ENCODE data around the gene KRTAP19-4.

The KRTAP19-4 gene, protein sequence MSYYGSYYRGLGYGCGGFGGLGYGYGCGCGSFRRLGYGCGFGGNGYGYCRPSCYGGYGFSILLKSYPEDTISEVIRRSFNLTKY

DNA sequence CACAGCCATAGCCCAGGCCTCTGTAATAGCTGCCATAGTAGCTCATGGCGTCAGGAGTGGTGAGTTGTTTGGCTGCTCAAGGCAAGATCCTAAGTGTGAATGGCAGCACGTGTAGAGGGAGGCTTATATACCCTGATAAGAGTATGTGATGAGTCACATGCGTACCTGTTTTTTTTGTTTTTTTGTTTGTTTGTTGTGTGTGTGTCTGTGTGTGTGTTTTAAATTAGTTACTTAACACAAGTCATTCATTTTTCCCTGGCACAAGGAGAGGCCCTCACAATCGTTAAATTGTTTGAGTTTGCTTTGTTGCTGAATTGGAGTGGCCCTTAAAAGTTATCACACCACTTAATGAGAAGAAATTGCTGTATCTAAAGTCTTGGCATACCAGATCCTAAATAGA, at the start of gene KRTAP19-4:
TSS of gene KRTAP19-4 (minus strand) at position 101 of the 400 bp plus-strand sequence. CDS start at position 46, 55 bp downstream.
- no peak for DNase-seq

GRCh38 chr21:30541764-30542163, 44.8 kb upstream of the KRTAP19-4 start, which contains the start of gene KRTAP19-6:
KRTAP19-6 (minus strand) TSS chr21:30541864; CDS start chr21:30541833, 31 bp downstream.
- no peak for DNase-seq

DNA sequence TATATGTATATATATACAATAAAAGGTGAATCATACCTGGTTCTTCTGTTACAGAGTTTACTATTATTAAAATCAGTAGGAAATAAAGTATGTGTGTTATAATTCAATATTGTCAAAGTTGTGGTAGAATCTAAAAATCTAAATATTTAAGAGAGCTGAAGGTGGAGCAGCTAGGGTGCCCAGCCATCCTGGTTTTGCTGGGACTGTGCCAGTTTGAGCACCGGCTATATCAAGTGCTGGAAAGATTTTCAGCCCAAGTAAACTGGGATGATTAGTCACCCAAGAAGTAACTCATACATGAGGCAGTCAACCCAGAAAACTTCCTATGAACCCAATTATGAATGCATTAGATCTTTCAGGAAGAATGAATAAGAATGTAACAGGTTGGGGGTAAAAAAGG, 21.9 kb upstream of the KRTAP19-4 start:
- no peak for DNase-seq

DNA sequence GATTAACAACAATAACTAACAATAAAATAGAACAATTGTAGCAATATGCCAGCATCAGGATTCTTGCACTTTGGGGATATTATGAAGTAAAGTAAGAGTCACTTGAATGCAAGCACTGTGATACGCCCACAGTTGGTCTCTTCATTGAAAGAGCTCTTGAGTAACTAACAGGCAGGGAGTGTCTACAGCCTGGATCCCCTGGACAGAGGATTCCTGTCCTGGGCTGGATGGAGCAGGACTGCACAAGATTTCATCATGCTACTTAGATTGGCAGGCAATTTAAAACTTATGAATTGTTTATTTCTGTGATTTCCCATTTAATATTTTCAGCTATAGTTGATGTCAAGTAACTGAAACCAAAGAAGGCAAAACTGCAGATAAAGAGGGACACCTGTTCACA, 18.7 kb upstream of the KRTAP19-4 start:
- no peak for DNase-seq

DNA sequence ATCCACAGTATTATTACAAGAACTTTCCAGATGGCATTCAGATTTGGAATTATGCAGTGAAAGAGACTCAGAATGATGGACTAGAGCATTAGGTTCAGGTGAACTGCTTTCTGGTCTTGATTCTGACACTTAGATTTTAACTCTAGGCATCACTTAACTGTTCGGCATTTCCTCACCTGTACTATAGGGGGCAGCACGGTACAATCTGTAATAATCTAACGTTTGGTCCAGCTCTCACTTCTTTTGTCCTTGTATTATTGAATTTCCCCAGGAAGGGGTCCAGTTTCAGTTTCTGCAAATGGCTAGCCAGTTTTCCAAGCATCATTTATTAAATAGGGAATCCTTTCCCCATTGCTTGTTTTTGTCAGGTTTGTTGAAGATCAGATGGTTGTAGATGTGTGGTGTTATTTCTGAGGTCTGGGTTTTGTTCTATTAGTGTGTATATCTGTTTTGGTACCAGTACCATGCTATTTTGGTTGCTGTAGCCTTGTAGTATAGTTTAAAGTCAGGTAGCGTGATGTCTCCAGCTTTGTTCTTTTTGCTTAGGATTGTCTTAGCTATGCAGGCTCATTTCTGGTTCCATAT, 8.7 kb upstream of the KRTAP19-4 start:
- DNase-seq: peak; percentile 33 to 46

GRCh38 chr21:30502041-30502440, 5.1 kb upstream of the KRTAP19-4 start, which contains the start of gene KRTAP19-5:
KRTAP19-5 (minus strand) TSS chr21:30502141; CDS start chr21:30502090, 51 bp downstream.
- DNase-seq: no peak

DNA sequence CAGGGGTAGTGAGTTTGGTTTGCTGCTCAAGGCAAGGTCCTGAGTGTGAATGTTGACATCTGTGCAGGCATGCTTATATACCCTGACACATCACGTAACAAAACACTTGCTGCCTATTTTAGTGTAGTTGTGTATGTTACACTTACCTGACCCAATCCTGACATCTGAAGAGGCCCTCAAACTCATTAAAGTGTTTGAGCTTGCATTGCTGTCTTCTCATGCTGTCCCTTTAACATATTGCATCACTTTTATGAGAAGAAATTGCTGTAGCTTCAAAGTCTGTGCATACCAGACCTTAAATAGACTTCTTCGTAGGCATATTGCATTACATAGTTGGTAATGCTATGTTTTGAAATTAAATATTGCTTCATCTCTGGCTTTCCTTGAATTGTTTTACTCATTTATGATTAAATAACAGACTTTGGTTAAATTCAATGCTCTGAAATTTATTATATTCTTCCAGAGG, 5.0 kb downstream of the KRTAP19-4 start, which contains the start of gene KRTAP19-3:
TSS of gene KRTAP19-3 (minus strand) at position 51 of the 466 bp plus-strand sequence. CDS start 56 bp downstream, outside the sequence.
- no peak for DNase-seq

DNA sequence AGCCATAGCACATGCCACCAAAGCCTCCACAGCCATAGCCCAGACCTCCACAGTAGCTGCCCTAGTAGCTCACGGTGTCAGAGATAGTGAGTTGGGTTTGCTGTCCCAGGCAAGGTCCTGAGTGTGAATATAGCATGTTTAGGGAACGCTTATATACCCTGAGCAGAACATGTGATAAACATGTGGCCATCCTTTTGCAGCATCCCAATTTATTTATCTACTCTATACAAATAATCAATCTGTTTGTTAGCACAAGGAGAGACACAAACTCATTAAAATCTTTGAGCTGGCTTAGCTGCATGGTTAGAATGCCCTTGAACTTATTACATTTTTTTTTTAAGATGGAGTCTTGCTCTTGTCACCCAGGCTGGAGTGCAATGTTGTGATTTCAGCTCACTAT, 9.6 kb downstream of the KRTAP19-4 start, which contains the start of gene KRTAP19-2:
TSS of gene KRTAP19-2 (minus strand) at position 101 of the 400 bp plus-strand sequence. CDS start at position 13, 88 bp downstream.
- DNase-seq: no peak

GRCh38 chr21:30486180-30486579, 10.8 kb downstream of the KRTAP19-4 start:
- DNase-seq: no peak

DNA sequence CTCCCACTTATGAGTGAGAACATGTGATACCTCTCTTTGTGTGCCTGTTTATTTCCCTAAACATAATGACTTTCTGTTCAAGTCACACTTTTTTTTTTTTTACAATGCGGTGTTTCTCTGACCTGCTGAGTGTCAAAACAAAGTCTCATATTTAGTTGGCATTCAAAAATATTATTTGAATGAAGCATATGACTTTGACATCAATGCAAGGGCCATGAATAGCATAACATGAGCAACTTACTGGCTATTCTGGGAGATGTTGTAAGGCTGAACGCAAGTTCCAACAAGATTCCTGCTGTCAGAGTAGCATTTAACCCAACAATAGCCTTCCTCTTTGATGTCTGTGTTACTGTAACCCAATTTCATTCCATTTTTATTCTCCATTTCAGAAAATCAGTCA, 14.8 kb downstream of the KRTAP19-4 start:
- no peak for DNase-seq

GRCh38 chr21:30480145-30480544, 16.8 kb downstream of the KRTAP19-4 start, which contains the start of gene KRTAP19-1:
KRTAP19-1 (minus strand) TSS chr21:30480367; CDS start chr21:30480317, 50 bp downstream.
- DNase-seq: no peak

- no peak for DNase-seq
These were observed 17.7 kb downstream of the KRTAP19-4 start for GRCh38 chr21:30479259-30479658.

GRCh38 chr21:30478004-30478403, 19.0 kb downstream of the KRTAP19-4 start:
- no peak for DNase-seq

DNA sequence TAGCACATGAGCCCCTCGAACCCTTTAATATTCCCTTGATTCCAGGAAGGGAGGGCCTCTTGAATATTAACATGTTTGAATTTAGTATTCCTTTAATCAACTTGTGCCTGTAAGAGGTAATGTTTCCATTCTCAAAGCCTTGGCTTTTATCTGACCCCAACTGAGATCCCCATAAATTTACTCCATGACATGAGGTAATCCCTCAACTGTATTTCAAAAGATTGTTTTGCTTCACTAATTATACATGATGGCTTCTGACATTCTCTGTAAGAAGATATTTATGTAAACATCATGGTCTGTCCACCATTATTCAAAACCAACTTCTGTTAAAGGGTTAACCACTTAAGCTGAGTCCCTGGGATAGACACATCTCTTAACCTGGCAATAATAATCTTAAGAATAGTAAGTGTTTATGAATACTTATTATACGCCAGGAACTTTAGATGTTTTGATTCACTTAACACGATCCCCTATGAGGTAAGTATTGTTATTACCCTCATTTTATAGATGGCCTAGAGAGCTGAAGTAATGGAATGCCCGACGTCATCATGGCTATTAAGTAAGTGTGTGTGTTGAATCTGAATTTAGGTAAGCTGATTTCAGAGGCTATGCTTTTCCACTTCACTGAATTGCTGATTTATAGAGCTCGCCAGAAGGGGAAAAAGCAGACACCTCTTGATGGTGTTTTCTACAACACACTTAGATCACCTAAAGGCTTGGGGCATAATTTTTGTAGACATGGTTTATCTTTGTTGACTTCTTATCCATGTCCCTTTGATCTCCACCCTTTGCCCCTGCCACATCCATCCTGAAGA, 27.9 kb downstream of the KRTAP19-4 start:
- no peak for DNase-seq

- no peak for DNase-seq
These were observed 33.3 kb downstream of the KRTAP19-4 start for GRCh38 chr21:30463713-30464112.

- no peak for DNase-seq
These were observed 48.5 kb downstream of the KRTAP19-4 start for GRCh38 chr21:30448514-30448913.

- DNase-seq: no peak
These were observed 49.9 kb downstream of the KRTAP19-4 start for GRCh38 chr21:30447056-30447455.

Measured in NCI-H2081 (cell line).